NOMO-1 treated with dmso at 0.1 percent for 144 hours (cell line): Measurements from ENCODE around the gene MATN3.

Source experiments
- DNase-seq: peaks from one replicate; lab custom pipeline; 2025; ENCODE audit not compliant: unreplicated experiment; lab: John Stamatoyannopoulos, UW

The MATN3 gene

DNA sequence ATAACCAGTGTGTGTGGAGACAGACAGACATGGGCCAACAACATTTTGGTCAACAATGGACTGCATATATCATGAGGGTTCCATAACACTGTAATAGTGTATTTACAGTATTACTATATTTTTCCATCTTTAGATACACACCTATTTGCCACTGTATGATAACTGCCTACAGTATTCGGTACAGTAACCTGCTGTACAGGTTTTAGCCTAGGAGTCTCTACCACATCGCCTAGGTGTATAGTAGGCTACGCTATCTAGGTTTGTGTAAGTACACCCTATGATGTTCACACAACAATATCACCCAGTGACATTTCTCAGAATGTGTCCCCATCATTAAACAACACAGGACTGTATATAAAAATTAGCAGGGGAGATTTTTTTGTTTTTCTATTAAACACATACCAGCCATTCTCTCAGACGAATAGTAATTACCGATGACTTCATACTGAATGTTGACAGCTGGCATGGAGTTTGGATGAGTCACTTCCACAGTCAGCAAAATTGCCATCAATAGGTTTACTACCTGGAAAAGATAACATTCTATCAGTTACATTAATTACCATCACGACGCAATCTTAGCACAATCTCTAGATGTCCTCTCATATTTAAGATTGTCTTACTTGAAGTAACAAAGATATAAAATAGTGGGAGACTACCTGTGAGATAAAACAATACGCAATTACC is 28.2 kb upstream of the MATN3 start:
- no peak for DNase-seq

DNA sequence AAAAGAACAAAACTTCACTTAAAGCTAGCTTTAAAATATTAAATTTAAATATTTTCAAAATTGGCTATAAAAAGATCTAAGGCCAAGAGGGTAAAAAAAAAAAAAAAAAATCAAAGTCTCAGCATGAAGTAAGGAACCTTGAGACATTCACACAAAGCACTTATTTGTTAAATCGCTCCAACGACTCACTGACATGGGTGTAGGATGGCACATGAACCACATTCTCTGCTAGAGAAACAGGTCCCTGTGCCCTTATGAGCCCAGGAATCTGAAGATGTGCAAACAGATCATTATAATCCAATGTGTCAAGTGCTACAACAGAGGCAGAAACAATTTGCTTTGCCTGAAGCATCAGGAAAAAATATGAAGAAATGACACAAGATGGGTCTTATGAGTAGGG is 25.2 kb upstream of the MATN3 start:
- no peak for DNase-seq

DNA sequence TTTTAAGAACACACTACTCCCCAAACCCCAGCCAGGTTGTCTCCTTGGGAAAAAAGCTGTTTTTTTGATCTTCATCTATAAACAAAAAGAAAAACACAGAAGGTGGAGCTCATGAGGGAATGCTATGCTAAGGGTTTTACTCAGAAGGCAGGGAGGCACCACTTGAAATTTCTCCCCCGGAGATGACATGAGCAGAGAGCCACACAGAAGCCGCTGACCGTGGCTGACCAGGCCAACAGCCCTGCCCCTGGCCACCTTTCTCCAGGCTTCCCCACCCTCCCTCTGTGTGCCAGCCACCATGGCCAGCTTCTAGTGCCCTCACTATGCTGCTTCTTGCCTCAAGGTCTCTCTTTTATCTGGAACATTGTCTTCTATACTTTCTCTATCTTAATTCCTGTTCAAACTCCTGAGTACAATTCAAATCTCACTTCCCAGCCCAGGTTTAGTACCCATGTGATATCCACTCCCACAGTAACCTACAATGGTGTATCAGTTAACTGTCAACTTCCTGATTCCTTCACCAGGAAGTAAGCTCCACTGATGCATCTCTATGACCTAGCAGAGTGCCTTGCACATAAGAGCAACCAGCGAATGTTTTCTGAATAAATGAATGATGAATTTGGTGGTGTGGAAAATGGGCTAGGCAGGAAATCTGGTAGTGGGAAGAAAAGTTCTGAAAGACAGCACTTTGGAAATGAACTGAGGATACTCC is 23.6 kb upstream of the MATN3 start:
- no peak for DNase-seq

DNA sequence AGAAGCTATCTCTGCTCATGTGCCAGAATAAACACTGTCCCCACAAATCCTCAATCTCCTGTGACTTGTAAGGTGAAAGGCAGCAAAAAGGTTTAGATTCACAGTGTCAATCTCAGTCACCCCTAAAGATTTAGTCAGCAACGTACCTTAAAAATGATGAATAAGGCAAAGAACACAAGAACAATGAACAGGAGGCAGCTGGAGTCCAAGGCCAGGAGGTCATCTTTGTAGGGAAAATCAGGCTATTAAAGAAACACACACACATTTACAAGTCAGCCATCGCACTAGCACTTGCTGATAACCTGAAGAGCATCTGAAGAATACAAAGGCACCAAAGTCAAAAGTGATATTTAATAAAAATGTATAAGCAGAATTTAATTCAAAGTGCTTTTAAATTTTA is 22.4 kb upstream of the MATN3 start:
- DNase-seq, result no peak

DNA sequence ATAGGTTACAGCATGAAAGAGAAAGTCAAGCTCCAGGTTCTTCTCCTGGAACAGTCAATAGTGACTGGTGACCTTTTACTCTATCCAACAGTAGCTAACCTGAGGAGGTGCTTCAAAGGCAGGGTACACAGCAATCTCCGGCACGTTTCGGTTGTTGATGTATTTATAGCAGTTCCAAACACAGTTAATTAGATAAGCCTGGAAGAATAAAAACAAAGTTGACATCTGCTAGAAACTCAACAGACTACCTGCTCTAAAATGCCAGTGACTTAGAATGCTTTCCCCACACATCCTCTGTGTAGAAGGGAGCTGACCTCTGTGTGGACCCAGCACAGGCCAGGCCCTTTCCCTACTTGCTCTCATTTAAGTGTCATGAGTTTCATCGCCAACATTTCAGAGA is 21.8 kb upstream of the MATN3 start:
- DNase-seq, result no peak

DNA sequence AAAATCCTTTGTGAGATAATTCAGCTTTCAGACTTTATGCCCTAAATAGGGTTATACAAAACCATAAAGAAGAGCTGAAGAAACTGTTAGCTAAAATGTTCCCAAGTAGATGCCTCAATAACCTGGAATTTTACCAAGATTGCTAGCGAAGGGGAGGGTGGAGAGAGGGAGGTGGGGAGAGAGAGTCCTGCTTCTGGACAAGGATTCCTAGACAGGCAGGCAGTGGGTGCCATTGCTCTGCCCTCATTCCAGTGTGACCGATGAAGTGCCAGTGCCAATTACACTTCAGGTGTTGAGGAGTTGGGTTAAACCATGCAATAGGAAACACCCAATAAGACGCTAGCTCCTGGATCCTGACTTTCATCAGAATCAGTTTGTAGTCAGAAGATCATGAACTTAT is 20.9 kb upstream of the MATN3 start:
- DNase-seq, result no peak

DNA sequence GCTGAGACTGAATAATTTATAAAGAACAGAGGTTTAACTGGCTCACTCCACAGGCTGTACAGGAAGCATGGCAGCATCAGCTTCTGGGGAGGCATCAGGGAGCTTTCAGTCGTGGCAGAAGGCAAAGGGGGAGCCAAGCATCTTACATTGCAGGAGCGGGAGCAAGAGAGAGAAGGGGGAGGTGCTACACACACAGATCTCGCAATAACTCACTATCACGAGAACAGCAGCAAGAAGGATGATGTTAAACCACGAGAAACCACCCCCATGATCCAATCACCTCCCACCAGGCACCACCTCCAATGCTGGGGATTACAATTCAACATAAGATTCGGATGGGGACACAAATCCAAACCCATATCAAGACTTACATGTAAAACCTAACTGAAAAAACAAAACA is 17.8 kb upstream of the MATN3 start:
- no peak for DNase-seq

DNA sequence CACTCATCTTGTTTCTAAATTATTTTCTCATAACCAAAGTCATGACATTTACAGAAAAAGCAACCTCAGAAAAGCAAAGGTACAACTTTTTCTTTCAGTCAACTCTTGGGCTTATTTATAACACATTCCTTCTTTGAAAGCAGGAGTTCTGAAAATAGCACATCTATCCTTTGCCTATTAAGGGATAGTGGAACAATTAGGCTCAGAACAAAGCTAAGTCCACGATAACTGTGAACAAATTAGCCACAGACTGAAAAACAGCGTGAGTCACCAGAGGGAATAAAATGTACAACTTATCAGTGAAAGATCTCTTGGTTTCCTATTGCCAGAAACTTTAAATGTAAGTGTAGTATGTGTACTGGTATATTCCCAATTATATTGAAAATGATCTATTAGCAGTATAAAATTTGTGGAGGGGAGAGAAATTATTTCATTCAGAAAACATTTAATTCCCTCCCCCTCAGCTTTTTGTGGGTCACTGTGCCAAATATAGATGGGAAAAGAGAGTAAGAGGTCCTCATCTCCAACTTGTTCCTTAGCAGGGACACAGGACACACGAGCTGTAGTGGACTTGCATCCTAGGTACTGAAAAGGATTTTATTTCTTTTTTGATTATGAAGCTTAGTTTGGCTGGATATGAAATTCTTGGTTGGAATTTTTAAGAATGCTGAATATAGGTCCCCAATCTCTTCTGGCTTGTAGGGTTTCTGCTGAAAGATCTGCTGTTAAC is 15.4 kb upstream of the MATN3 start:
- DNase-seq, result no peak

DNA sequence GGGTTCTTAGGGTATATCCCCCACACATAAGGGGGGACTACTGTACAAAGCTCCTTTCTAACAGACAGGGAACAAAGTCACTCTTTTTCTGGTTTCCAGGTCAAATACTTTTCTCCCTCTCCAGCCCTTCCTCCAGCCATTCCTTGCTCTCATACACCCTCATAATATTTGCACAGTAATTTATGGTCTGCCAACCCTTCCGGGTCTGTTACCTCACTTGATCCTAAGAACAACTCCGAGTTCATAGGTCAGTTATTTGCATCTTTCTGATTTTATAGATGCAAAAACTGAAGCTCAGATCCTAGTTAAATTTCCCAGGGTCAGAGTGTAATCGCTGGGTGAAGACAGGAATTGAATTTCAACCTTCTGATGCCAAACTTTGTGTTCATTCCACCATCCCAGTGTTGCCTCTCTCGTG is 14.8 kb upstream of the MATN3 start:
- DNase-seq, result no peak

DNA sequence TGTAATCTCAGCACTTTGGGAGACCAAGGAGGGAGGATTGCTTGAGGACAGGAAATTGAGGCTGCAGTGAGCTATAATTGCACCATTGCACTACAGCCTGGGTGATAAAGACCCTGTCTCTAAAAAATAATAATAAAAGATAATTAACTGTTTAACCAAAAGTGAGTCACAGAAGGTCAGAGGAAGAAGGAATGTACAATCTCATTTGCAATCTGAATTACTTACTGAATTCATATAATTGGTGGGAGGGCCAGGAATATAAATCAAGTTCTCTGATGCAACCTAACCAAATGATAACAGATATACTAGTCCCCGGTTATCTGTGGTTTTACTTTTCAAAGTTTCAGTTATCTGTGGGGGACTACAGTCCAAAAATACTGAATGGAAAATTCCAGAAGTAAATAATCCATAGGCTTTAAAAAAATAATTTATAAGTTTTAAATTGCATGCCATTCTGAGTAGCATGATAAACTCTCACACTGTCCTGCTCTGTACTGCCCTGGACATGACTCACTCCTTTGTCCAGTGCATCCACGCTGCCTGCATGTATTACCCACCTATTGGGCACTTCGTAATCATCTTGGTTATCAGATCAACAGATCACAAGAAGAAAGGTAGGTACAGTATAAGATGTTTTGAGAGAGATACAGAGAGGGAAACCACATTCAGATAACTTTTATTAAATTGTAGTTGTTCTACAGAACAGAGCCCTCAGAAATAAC is 12.8 kb upstream of the MATN3 start:
- DNase-seq, result no peak

DNA sequence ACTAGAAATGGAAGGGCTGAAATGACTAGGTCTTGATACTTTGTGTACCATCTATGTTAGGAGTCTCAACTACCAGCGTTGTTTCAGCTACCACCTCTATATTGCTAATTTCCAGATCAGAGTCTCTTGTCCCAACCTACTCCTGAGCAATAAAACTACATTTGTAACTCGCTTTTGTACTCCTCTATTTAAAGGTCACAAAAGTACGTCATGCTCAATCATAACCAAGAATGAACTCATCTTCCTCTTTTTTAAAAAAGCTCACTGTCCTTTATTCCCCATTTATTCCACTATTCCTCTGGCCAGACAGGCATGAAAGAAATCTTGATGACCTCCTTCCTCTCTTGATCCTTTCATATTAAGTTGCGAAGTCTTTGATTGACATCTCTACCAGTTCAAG is 11.2 kb upstream of the MATN3 start:
- no peak for DNase-seq

DNA sequence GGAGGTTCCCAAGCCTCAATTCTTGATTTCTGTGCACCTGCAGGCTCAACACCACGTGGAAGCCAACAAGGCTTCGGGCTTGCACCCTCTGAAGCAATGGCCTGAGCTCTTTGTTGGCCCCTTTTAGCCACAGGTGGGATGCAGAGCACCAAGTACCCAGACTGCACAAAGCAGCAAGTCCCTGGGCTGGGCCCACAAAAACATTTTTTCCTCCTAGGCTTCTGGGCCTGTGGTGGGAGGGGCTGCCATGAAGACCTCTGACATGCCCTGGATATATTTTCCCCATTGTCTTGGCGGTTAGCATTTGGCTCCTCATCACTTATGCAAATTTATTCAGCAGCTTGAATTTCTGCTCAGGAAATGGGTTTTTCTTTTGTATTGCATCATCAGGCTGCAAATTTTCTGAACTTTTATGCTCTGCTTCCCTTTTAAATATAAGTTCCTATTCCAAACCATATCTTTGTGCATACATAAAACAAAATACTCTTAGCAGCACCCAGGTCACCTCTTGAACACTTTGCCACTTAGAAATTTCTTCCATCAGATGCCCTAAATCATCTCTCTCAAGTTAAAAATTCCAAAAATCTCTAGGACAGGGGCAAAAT is 9.0 kb upstream of the MATN3 start:
- DNase-seq, result no peak

DNA sequence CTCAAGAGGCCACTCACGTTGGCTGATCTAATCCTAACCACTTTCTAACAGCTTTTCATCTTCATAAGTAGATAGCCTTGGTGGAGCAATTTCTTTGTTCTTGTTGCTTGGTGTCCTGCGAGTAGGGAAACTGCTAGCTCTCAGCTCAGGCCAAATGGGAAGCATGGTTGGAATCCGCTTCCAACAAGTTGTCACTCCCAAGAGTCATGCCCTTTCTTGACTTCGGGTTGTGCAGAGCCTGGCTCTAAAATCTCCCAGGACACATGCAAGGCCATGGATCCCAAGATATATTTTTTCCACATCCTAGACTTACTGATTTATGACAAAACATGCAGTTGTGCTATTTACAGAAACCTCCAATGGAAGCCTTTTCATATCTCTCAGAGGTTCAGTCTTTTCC is 7.3 kb upstream of the MATN3 start:
- DNase-seq, result no peak

DNA sequence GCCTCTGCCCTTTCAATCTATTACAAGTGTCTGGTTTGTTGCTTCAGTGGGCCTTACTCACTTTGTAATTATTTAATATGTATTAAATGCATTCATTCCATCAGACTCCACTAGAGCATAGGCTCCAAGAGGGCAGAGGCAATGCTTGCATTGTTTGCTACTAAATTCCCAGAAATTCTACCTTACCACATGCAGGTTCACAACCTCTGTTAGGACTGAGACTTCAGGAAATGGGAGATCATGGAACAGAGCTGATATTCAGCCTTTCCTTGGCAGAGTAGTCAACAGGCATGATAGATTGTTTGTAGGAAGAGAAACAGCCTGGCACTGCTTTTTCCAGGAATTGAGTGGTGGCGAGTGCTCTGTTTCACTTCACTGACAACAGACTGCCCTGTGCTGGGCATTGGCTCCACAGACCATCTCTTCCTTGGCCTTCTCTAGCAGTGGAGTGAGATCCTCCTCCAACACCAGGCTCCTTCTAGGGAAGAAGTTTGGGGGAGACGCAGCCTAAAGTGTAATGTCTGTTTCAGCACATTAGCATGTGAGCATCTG is 6.2 kb upstream of the MATN3 start:
- no peak for DNase-seq

DNA sequence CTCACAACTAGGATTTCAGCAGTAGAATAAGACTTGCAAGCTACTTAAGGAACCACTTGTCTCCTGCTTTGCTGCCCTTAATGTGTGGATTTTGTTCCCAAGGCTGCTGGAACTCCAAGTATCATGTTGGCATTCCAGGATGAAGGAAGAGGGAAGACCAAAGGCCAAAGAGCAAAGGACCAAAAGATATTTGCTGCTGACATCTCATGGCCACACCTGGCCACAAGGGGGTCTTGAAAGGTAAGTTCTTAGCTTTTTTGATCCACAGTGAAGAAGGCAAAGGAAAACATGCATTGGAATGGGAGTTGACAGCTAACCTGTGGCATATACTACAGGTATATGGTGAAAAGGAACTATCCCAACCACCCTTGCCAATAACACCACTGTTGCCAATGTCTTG is 3.9 kb upstream of the MATN3 start:
- no peak for DNase-seq

DNA sequence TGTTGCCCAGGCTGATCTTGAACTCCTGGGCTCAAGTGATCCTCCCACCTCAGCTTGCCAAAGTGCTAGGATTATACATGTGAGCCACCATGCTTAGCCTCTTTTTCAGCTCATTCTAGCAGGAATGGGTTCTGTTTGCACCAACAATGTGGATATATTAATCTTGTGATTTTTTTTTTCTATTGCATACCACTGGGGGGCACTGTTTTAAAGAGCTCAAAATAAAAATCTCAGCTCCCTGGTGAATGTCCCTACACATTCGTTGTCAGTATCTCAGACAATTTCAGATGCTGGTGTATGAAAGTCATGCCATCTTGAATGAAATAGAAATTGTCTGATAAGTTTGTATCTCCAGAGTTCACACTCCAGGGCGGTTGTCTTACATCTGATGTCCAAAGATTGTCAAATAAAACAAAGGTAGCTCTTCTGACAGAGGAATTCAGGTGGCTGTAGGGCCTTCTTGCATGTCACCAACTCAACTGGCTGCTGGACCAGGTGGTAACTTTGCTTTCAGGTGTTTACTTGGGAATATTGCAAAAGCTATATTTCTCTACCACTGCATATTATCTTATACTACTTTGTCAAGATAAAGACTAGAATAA is 3.1 kb upstream of the MATN3 start:
- DNase-seq, result no peak

DNA sequence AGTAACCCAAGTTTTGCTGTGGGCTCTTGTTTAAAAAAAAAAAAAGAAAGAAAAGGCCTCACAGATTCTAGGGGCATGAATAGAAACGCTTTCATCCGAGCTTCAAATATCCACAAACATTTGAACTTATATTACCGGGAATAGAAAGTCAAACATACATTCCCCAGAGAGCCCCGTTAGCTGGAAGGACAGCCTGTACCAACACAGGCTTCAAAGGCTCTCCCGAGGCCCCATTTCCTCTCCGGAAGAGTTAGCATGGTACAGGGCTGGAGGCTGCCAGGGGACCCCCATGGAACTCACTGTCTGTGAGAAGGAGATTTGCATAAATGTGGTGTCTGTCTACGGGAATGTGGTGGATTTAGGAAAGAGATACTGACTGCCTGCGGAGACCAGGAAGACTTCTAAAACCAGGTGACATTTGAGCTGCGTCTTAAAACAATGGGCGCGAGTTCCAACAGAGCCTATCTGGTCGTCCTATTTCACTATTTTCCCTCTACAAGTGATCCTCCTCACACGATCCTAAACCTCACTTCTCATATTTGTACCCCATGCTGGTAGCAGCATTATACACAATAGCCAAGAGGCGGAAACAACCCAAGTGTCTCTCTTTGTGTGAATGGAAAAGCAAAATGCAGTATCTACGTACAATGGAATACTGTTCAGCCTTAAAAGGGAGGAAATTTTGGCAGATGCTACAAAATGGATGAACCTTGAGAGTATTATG is 820 bp upstream of the MATN3 start:
- no peak for DNase-seq

DNA sequence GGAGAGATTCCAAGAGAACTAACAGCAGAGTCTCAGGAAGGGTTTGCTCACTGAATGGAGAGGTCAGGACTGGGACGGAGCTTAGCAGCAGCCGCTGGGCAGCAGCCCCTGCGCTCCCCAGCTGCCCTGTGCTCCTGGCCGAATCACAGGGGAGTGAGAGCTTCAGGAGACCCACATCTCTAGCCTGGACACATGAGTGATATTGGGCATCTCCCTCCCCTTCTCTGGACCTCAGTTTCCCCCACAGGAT is 511 bp downstream of the MATN3 start:
- DNase-seq, result no peak

DNA sequence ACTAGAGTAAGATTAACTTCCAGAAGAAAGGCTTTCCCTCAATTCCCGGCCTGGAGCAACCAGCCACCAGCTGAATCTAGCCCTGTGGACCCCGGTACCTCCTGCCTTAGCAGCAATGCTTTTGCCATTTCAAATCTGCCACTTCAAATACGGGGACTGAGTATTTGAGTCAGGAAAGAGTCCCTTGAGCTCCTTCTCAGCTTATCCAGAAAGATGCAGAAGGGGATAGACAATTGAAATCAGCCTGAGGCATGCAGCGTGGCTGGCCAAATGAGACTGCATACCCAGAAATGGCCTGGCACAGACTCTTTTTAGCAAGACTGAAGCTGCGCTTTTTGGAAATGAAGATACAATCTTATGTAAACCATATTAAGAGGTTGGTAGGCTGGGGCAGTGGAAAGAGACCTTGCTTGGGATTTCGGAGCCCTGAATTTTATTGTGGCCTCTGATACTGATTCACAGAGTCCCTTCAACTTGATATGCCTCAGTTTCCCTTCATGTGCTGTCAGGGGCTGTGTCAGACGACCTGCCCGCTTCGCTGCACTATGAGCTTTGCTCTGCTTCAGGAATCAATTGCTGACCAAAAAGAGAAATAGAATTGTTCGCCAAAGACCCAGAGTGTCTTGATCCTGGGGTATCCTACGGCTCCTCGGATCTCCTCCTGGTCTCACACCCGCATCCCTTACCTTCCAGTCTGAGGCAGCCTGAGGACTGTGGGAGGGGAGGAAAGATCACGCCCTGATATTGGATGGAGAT is 1.0 kb downstream of the MATN3 start:
- no peak for DNase-seq

DNA sequence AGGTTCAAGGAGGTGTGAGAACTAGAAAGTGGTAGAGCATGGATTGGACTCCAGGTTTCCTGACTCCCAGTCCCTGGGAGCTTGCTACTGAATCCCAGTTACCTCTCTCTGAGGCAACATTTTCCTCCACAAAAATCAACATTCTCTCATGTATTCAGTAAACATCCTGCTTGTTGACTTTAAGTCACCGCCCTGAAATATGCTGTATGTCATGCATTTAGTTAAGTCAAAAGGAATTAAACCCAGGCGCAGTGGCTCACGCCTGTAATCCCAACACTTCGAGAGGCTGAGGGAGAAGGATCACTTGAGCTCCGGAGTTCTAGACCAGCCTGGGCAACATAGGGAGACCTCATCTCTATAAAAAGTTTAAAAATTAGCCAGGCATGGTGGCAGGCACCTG is 3.8 kb downstream of the MATN3 start:
- DNase-seq, result no peak
